Measurements from ENCODE around the gene ANO3. TPM values are rescaled to one million over a fixed set of nuclear protein-coding genes. Genes with fewer than 3 reads are reported as not detected.
"Not testable (repeated sequence)": the region's sequence is repeated elsewhere in the genome, so short reads cannot be mapped to it uniquely, and the experiment has no call there.

ANO3 gene
- 0.05 TPM for total RNA-seq
- long read RNA-seq: 0 reads

- ATAC-seq: peak; percentile 50
- intact Hi-C loops (cut with DNase I): no loop called here
- no peak for DNase-seq (ENCODE audit: missing footprints)
These were observed at the start of gene ANO3 for GRCh38 chr11:26331911-26332571. Gene ANO3, plus strand, starts transcription at chr11:26332130. Its CDS starts 146 bp downstream, at chr11:26332276.

- DNase-seq (ENCODE audit: missing footprints): no peak
- intact Hi-C loops (cut with DNase I): no loop called here
- no peak for ATAC-seq
These were observed 48.0 kb upstream of the ANO3 start for GRCh38 chr11:26283852-26284408.

- ATAC-seq (no peak), DNase-seq (ENCODE audit: missing footprints) (no peak)
- intact Hi-C loops (cut with DNase I): no loop called here
These were observed 46.3 kb upstream of the ANO3 start for GRCh38 chr11:26285608-26286007.

DNA sequence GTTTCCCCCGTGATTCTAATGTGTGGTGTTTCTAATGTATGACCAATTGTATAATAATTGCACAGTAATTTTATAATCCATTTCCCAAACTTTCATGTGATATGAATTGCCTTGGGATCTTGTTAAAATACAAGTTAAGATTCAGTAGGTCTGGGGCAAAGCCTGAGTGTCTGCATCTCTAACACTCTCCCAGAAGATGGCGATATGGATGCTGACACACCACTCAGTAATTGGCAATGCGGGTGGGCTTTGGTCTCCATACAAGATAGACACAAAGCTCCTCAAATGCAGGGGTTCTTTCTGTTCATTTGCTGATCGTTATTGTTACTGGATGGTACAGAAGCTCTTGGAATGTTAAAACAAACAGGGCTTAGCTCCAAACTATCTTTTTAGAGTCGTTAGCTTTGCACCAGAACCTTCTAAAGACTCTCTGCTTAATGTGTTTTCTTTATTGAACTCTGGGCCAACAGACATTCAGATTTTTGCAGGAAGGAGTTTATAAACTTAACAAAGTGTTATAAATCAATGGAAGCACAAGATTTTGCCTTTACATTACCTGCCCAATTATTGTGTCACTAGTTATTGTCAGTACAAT lies 45.4 kb upstream of the ANO3 start:
- ATAC-seq (no peak), DNase-seq (ENCODE audit: missing footprints) (no peak)
- intact Hi-C loops (cut with DNase I): no loop called here

- DNase-seq (ENCODE audit: missing footprints) (no peak), ATAC-seq (no peak)
- intact Hi-C loops (cut with DNase I): no loop called here
These were observed 44.8 kb upstream of the ANO3 start for GRCh38 chr11:26287067-26287518.

DNA sequence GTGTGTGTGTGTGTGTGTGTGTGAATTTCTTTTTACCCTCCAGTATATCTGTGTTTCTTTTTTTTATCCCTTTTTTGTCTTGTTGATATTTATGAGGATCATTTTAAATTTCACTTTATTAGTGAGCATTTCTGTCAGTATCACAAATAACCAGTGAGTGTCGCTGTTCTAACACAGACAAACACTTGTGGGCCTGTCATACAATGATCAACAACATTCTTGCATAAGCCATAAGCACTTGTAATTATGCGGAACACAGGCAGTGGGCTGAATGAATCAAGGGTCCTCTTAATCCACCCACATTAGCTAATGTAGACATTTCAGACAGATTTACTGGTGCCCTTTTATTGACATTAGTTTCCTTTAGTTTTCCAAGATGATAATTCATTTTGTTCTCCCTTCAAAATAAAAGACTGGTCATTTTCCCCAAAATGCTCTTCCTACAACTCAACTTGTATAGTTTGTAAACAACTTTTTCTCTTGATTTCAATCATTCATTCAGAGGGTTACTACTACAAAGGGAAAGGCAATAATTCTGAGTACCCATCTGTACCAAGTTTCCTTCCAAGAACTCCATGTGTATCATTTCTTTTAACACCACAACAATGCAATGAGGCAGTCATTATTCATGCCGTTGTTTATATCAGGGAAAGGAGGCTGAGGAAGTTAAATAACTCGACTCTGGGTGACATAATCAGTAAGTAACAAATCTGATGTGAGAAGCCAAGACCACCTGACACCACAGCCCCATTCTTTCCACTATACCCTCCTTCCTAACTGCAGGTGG lies 34.5 kb upstream of the ANO3 start:
- no peak for DNase-seq (ENCODE audit: missing footprints)
- ATAC-seq: peak; percentile 60
- intact Hi-C loops (cut with DNase I): no loop called here

DNA sequence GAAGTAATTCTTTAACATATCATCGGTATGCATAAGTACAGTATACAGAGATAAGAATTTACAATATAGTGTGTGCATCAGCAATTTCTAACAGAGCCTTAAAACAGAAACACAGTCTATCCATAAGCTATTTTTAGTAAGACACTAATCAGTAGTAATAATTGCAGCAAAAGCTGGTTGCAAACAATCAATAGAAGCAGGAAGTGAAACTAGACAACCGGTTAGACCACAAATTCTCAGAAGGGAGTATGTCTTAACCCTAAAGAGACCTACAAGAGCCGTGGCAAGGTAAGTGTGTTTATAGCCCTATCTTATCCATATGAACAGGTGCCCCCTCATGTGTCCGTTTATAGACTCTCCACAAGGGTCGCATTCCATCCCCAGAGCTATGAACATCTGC lies 15.6 kb upstream of the ANO3 start:
- intact Hi-C loops (cut with DNase I); ATAC-seq; DNase-seq (ENCODE audit: missing footprints): not testable (repeated sequence)

GRCh38 chr11:26319906-26320305 lies 12.0 kb upstream of the ANO3 start:
- intact Hi-C loops (cut with DNase I): no loop called here
- DNase-seq (ENCODE audit: missing footprints): no peak
- ATAC-seq: no peak

- intact Hi-C loops (cut with DNase I): no loop called here
- ATAC-seq (no peak), DNase-seq (ENCODE audit: missing footprints) (no peak)
These were observed 10.4 kb upstream of the ANO3 start for GRCh38 chr11:26321516-26321915.

GRCh38 chr11:26322335-26323067 lies 9.4 kb upstream of the ANO3 start:
- DNase-seq (ENCODE audit: missing footprints) (no peak), ATAC-seq (no peak)
- intact Hi-C loops (cut with DNase I): no loop called here

- no peak for DNase-seq (ENCODE audit: missing footprints)
- intact Hi-C loops (cut with DNase I): no loop called here
- ATAC-seq: no peak
These were observed 8.1 kb upstream of the ANO3 start for GRCh38 chr11:26323837-26324236.

DNA sequence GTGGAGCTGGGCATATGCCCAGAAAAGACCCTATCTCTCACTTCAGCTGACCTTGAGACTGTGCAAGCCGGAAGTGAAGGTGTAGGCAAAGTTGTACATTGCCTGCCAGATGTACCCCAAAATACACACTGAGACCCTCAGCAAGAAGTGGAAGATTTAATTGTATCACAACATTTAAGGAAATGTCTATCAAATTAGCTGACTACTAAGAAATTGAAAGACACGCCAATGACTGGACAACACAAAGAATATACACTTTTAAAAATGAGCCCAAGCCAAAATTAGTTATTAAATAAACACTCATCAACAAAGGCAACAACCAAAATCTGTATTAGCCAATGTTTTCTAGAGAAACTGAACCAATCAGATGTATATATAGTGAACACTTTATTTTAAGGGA lies 7.7 kb upstream of the ANO3 start:
- ATAC-seq (no peak), DNase-seq (ENCODE audit: missing footprints) (no peak)
- intact Hi-C loops (cut with DNase I): no loop called here

DNA sequence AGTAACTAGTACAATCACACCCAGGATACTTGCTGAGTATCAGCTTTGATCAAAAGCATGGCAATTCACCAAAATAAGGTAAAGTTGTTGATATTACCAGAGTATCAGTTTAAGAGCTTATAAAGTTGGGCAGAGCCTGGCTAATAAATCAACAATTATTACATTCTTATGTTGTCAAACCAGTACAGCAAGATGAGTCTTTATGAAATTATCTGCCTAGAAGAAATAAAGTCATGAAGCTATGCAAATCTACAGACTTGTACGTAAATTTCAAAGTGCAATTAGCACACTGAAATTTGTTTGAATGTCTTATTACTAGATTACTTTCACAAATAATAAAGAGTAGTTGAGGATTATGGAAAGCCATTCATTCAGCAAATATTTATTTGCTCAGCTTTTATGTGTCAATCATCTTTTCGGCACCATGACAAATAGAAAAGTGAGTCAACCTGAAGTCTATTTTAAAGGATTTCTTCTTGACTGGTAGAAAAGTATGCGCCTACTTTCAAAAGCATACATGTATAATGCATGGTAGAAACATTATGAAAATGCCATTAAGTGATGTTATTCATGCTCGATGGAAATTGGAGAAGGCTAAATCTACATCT lies 5.0 kb upstream of the ANO3 start:
- ATAC-seq: no peak
- intact Hi-C loops (cut with DNase I): no loop called here
- no peak for DNase-seq (ENCODE audit: missing footprints)

DNA sequence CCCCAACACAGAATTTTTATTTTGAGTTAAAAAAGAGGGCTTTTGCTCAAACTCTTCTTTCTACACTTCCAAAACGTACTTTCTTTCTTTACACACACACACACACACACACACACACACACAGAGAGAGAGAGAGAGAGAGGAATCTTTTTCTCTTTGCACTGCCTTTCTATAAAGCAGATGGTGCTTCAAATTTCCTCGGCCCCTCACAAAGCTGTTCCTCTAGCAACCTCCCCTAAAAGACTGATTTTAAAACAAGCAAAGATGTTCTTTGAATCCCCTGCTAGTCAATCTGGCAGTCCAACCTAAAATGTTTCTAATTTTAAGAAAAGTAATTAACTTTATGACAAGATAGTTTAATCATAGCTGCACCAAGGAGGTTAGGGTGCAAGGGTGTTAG lies 2.7 kb upstream of the ANO3 start:
- ATAC-seq: no peak
- intact Hi-C loops (cut with DNase I): no loop called here
- DNase-seq (ENCODE audit: missing footprints): no peak

DNA sequence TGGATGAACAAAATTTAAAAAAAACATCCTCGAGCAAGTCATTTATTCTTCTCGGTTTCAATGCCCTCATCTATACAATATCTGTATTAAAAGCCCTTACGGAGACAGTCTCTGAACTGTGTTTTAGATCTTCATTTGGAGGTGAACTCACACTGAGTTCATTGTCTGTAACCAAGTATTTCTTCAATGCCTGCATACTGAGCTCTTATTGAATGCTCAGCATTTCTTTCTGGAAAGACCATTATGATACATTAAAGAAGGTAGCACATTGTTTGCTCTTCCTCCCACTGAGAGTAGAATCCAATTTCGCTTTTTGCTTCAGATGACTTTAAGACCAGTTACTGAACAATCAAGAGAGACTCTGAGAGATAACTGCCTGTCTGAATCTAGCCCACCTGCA lies 1.7 kb upstream of the ANO3 start:
- ATAC-seq: no peak
- intact Hi-C loops (cut with DNase I): no loop called here
- no peak for DNase-seq (ENCODE audit: missing footprints)

GRCh38 chr11:26332572-26332915 lies 614 bp downstream of the ANO3 start:
- DNase-seq (ENCODE audit: missing footprints) (no peak), ATAC-seq (no peak)
- intact Hi-C loops (cut with DNase I): no loop called here

GRCh38 chr11:26333906-26334305 lies 2.0 kb downstream of the ANO3 start:
- intact Hi-C loops (cut with DNase I): no loop called here
- ATAC-seq (no peak), DNase-seq (ENCODE audit: missing footprints) (no peak)

DNA sequence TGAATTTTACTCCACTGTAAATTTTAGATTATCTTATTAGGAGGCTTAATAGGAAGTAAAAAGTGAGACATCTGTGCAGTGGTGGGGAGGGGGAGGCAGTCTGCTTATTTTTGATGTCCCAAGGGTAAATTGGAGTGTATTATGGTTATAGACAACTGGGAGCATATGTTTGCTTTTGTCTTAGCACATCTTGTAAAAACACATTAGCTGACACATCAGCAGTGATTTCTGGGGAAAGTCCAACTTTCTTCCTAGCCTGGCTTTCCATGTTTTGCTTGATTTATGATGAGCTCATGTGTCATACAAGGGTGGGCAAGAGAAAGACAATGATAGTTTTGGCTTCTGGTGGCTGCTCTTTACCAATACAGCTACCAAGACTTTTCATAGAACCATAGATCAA lies 4.0 kb downstream of the ANO3 start:
- DNase-seq (ENCODE audit: missing footprints): no peak
- intact Hi-C loops (cut with DNase I): no loop called here
- ATAC-seq: no peak

DNA sequence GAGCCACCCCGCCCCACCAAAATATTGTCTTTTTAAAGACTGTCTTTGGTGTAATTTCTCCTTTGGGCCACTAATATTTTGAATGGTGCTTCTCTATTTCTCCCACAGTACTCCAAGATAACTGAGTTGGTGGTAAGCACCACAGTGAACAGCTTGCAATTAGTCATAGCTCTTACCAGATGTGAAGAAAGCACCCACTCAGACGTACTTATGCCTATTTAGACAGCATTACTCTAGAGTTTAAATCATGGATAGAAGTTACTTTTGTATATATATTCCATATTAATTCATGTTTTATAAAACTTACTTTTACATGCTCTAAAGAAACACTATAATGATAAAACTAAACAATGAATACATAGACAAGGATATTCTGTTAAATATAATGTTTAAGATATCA lies 12.7 kb downstream of the ANO3 start:
- ATAC-seq (no peak), DNase-seq (ENCODE audit: missing footprints) (no peak)
- intact Hi-C loops (cut with DNase I): no loop called here

Measured in Right ventricle myocardium inferior (tissue), 1 donor.